GM18508 (cell line): ENCODE data around the gene MESP1.

ENCODE experiments used
- ATAC-seq: cut with Tn5 transposase; IDR thresholded peaks from one replicate; pipeline ENCODE4 v1.9.1; 2021; ENCODE audit warnings: moderate number of reproducible peaks; ENCODE audit not compliant: insufficient read depth, unreplicated experiment

Gene MESP1

DNA sequence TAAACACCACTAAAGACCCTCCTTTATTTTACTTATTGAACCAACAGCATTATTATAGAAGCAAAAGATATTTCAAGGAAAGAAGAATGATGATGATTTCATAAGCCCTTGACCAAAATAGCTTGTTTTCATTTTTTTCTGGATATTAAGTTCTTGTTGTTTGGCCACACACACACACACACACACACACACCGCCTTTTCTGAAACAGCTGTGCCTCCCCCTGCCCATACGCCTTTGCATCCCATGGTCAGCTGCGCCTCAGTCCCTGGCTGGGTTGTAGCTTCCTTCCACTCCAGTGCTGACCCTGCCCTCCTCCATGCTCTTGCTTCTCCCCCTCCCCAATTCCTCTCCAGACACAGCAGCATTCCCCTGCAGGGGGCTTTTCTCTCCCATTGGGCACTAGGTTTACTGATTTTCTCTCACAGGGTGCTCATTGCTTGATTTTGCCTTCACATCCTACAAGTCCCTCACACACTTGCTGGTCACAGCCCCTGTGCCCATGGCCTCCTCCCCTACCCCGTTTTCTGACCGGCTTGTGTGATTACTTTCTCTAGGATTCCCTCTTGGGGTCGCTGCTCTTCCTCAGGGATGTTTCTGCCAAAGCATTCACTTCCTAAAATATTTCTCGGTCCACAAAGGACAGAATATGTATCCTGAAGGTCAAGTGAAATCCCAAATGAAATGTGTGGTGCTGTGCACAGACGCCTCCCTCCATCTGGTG lies 18.4 kb downstream of the MESP1 start:
- ATAC-seq, result no peak

GRCh38 chr15:89731275-89731674 lies 19.8 kb downstream of the MESP1 start:
- no peak for ATAC-seq

DNA sequence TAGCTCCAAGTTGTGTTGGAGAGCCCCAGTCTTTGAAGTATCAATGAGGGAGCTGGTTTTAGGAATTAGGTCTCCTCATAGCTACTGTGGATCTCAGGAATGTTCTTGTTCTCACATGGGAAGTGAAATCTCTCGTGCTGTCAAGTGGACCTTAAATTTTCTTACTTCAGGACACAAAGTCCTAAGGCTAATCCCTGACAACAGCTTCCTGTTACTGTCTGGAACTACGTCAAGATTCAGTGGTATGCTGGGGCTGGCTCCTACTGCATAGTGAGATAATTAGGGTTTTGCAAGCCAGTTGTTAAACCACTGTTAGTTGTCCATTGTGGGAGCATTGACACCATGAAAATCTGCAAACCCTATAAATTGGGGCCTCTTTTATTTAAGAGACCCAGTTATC lies 22.8 kb downstream of the MESP1 start:
- ATAC-seq, result no peak

DNA sequence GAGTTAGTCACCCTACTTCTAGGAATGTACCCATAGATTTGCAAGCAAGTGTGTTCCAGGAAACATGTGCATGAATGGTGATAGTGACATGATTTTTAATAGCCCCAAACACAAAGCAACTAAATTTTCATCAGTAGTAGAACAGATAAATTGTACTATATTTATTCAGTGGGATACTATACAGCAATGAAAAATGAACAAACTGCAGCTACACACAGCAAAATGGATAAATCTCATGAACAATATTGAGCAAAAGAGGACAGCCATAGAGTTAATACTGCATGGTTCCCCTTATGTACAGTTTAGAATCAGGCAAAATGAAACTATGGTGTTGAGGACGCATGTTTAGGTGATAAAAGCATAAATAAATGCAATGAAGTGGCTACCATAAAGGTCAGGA lies 26.0 kb downstream of the MESP1 start:
- ATAC-seq, result no peak

- ATAC-seq, result no peak
Measured at GRCh38 chr15:89724621-89725020, 26.4 kb downstream of the MESP1 start.

DNA sequence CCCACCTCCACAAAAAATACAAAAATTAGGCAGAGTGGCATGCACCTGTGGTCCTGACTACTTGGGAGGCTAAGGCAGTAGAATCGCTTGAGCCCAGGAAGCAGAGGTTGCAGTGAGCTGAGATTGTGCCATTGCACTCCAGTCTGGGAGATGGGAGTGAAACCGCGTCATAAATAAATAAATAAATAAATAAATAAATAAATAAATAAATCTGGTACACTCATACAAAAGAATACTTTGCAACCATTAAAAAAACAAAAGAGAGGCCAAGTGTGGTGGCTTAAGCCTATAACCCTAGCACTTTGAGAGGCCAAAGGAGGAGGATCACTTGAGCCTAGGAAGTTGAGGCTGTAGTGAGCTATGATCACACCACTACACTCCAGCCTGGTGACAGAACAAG lies 28.0 kb downstream of the MESP1 start:
- no peak for ATAC-seq

DNA sequence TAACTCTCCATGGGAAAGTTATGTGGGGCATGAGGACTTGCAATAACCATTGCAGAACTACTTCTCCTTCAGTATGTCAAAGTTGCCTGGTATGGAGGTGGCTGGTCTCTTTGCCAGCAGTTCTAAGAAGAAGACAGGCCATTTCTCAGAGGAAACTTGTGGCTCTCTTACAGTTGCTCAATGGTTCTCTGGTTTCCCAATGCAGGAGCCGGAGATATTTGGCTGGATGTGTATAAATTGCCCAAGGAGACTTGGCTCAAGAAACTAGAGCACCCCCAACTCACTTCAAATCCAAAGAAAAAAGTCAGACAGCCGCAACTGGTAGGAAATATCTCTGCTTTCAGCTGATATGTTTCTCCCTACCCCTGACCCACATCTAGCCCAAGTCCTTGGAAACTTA lies 36.3 kb downstream of the MESP1 start:
- ATAC-seq, result no peak

- no peak for ATAC-seq
Measured at GRCh38 chr15:89707577-89707976, 43.5 kb downstream of the MESP1 start.

GRCh38 chr15:89704411-89704810 lies 46.6 kb downstream of the MESP1 start:
- ATAC-seq, result no peak
